ENCODE results near the gene TBRG4. TPM values are rescaled to one million over a fixed set of nuclear protein-coding genes. Genes with fewer than 3 reads are reported as not detected.

The TBRG4 gene
- total RNA-seq, 1 experiment from 2014 or later = 127 TPM

DNA sequence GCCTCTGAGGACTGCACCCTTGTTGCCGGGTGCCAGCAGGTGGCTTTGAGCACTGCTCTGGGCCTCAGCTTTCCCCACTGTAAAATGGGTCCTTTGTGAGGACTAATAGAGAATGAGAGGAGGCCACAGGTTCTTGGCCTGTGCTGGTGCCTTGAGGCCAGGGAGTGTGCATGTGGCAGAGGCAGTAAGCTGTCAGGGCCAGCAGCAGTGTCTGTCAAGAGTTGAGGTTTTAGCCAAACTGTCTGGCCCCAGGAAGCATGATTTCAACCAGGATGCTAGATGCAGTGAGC lies 36.2 kb downstream of the TBRG4 start:
- H3K4me1 Mint-ChIP-seq = peaks cover 0 to 7% of the 10 kb centered on the region in 2 experiments; a peak in 1 of 4 replicates
- Histone ChIP-seq H3K9me3 (ENCODE audit: control insufficient read depth, low read depth, low read length) (no peaks in the 10 kb centered on the region), H3K4ac (ENCODE audit: low read depth, low read length) (no peak overlapping the region), H3K79me2 (ENCODE audit: insufficient read depth, low read length) (no peaks in the 10 kb centered on the region), H3K27ac (ENCODE audit: insufficient read length, low read depth, low read length) (no peak overlapping the region), H3K18ac (ENCODE audit: insufficient read length, low read depth, low read length) (no peak overlapping the region), H3T11ph (ENCODE audit: low read length) (no peak overlapping the region), H2BK15ac (ENCODE audit: low read depth, low read length) (no peak overlapping the region), H2BK12ac (ENCODE audit: insufficient read length, low read depth, low read length) (no peak overlapping the region), H3K56ac (ENCODE audit: insufficient read length, low read depth, low read length) (no peak overlapping the region), H4K91ac (ENCODE audit: insufficient read length, low read depth, low read length) (no peak overlapping the region), H2AFZ (ENCODE audit: low read length) (no peak overlapping the region), H3K23me2 (ENCODE audit: insufficient read length, low read depth, low read length, poor library complexity, severe bottlenecking) (no peaks in the 10 kb centered on the region), H3K4me1 (ENCODE audit: insufficient read depth, low read length) (no peaks in the 10 kb centered on the region), H4K8ac (replicated peaks; ENCODE audit: insufficient read length, low read depth, low read length) (no peak overlapping the region), H3K4me2 (ENCODE audit: insufficient read depth, insufficient read length, low read length) (no peak overlapping the region), H3K79me1 (ENCODE audit: insufficient read depth, low read depth, low read length, poor library complexity, severe bottlenecking) (no peaks in the 10 kb centered on the region), H2BK20ac (ENCODE audit: low read depth, low read length, poor library complexity, severe bottlenecking) (no peak overlapping the region), H3K14ac (ENCODE audit: insufficient read depth, low read length) (no peak overlapping the region), H2AK5ac (ENCODE audit: insufficient read length, low read length) (no peak overlapping the region), H3K9ac (ENCODE audit: extremely low read depth, insufficient read length, low read length) (no peak overlapping the region), H2BK120ac (ENCODE audit: low read depth, low read length, poor library complexity, severe bottlenecking) (no peak overlapping the region), H3K23ac (ENCODE audit: insufficient read length, low read depth, low read length) (no peak overlapping the region), H2BK5ac (ENCODE audit: insufficient read length, low read length) (no peak overlapping the region), H3K27me3 (ENCODE audit: insufficient read depth, low read length) (no peaks in the 10 kb centered on the region), H4K20me1 (ENCODE audit: control insufficient read depth, insufficient read depth, insufficient read length) (no peaks in the 10 kb centered on the region), H4K5ac (ENCODE audit: insufficient read length, low read depth, low read length) (no peak overlapping the region)
- H3K27ac Mint-ChIP-seq = no peak overlapping the region; a peak in 1 of 7 replicates
- TF ChIP-seq, protein P1, sequence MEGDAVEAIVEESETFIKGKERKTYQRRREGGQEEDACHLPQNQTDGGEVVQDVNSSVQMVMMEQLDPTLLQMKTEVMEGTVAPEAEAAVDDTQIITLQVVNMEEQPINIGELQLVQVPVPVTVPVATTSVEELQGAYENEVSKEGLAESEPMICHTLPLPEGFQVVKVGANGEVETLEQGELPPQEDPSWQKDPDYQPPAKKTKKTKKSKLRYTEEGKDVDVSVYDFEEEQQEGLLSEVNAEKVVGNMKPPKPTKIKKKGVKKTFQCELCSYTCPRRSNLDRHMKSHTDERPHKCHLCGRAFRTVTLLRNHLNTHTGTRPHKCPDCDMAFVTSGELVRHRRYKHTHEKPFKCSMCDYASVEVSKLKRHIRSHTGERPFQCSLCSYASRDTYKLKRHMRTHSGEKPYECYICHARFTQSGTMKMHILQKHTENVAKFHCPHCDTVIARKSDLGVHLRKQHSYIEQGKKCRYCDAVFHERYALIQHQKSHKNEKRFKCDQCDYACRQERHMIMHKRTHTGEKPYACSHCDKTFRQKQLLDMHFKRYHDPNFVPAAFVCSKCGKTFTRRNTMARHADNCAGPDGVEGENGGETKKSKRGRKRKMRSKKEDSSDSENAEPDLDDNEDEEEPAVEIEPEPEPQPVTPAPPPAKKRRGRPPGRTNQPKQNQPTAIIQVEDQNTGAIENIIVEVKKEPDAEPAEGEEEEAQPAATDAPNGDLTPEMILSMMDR (conservative IDR thresholded peaks at IDR 0.05) = no peak
- DNase-seq = no peak
- peaks cover 4% of the 10 kb centered on the region; the same call in 1 of the 2 replicates for H3K27me3 Mint-ChIP-seq (ENCODE audit: low read depth)
- peaks cover 0 to 3% of the 10 kb centered on the region in 2 experiments; a peak in 3 of 5 replicates for H3K9me3 Mint-ChIP-seq
- peaks cover 6 to 48% (median 23%) of the 10 kb centered on the region in 3 experiments; a peak in 6 of 7 replicates for H3K36me3 Mint-ChIP-seq (ENCODE audit: insufficient read depth in 1 of 3, low read depth in 3 of 3)
- H3K4me3 Mint-ChIP-seq = no peak overlapping the region
- no CpG with 5 or more reads among the region's 1 CpG for WGBS (ENCODE audit: extremely low coverage, insufficient read length, low lambda C conversion rate)

Measured in H9 (cell line).